Measurements from ENCODE around the gene PKD1. TPM values are rescaled to one million over a fixed set of nuclear protein-coding genes. Genes with fewer than 3 reads are reported as not detected.
A peak's percentile ranks its signal among the peaks of the same experiment; 100 is the strongest.

PKD1 gene
- total RNA-seq, 4 donors from 2014 or later, result 297 to 459 (median 366) TPM

DNA sequence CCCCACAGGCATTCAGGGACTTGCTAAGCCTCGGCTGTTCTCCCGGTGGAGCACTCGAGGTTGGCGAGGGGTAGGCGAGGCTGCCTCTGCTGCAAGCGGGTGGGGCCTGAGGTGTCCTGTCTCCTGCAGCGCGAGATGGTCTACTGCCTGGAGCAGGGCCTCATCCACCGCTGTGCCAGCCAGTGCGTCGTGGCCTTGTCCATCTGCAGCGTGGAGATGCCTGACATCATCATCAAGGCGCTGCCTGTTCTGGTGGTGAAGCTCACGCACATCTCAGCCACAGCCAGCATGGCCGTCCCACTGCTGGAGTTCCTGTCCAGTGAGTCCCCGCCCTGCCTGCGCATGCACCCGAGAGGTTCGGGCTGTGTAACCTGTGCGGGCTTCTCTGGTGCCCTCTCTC lies 61.6 kb downstream of the PKD1 start:
- intact Hi-C loops (cut with DNase I), result no loop called here
- H3K4me1 ChIP-seq, result peaks cover 0 to 20% (median 2%) of the 10 kb centered on the region in 4 donors
- WGBS, result 100% methylated on average over 6 of the region's 20 CpGs
- H3K9me3 ChIP-seq, result no peaks in the 10 kb centered on the region
- H3K36me3 ChIP-seq, result peaks cover 43 to 100% (median 96%) of the 10 kb centered on the region in 4 donors
- H3K27ac ChIP-seq (replicated peaks in 1 of 4), result no peak overlapping the region
- no peak for TF ChIP-seq POLR2A (IDR thresholded peaks at IDR 0.05; ENCODE audit: low read depth)
- no peak overlapping the region for H3K4me3 ChIP-seq
- H3K27me3 ChIP-seq, result no peaks in the 10 kb centered on the region
- no peak for DNase-seq (ENCODE audit: extremely low spot score)

DNA sequence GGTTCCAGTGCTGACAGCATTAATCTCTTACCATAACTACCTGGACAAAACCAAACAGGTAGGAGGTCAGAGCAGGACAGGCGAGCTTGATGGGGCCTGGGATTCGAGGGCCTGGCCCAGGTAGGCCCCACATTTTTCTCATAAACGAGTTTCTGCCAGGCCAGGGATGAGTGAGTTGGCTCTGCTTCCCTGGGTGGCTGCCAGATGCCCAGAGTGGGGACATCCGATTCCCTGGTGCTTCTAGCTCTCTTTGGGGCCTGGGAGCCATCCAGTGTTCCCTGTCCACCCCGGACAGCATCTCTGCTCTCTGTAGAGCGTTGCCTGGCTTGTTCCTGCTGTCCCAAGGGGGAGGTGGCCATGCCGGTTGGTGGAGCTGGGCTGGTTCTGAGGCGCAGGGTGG lies 62.8 kb downstream of the PKD1 start:
- no peak for TF ChIP-seq EP300 (IDR thresholded peaks at IDR 0.05)
- TF ChIP-seq, protein P1, sequence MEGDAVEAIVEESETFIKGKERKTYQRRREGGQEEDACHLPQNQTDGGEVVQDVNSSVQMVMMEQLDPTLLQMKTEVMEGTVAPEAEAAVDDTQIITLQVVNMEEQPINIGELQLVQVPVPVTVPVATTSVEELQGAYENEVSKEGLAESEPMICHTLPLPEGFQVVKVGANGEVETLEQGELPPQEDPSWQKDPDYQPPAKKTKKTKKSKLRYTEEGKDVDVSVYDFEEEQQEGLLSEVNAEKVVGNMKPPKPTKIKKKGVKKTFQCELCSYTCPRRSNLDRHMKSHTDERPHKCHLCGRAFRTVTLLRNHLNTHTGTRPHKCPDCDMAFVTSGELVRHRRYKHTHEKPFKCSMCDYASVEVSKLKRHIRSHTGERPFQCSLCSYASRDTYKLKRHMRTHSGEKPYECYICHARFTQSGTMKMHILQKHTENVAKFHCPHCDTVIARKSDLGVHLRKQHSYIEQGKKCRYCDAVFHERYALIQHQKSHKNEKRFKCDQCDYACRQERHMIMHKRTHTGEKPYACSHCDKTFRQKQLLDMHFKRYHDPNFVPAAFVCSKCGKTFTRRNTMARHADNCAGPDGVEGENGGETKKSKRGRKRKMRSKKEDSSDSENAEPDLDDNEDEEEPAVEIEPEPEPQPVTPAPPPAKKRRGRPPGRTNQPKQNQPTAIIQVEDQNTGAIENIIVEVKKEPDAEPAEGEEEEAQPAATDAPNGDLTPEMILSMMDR (IDR thresholded peaks at IDR 0.05), result no peak
- no peak for TF ChIP-seq POLR2AphosphoS5 (IDR thresholded peaks at IDR 0.05)
- TF ChIP-seq POLR2A (IDR thresholded peaks at IDR 0.05; ENCODE audit: low read depth), result no peak
- Histone ChIP-seq H3K27me3 (no peaks in the 10 kb centered on the region), H3K4me3 (no peak overlapping the region), H3K36me3 (peaks cover 43 to 100% (median 96%) of the 10 kb centered on the region in 4 donors), H3K27ac (replicated peaks in 1 of 4) (peak overlapping the region in 1 of 4 donors; percentile 27), H3K9me3 (no peaks in the 10 kb centered on the region), H3K4me1 (peaks cover 0 to 20% (median 2%) of the 10 kb centered on the region in 4 donors)
- intact Hi-C loops (cut with DNase I), result no loop called here
- DNase-seq (ENCODE audit: extremely low spot score), result no peak
- WGBS, result 80% methylated on average over 1 of the region's 8 CpGs

DNA sequence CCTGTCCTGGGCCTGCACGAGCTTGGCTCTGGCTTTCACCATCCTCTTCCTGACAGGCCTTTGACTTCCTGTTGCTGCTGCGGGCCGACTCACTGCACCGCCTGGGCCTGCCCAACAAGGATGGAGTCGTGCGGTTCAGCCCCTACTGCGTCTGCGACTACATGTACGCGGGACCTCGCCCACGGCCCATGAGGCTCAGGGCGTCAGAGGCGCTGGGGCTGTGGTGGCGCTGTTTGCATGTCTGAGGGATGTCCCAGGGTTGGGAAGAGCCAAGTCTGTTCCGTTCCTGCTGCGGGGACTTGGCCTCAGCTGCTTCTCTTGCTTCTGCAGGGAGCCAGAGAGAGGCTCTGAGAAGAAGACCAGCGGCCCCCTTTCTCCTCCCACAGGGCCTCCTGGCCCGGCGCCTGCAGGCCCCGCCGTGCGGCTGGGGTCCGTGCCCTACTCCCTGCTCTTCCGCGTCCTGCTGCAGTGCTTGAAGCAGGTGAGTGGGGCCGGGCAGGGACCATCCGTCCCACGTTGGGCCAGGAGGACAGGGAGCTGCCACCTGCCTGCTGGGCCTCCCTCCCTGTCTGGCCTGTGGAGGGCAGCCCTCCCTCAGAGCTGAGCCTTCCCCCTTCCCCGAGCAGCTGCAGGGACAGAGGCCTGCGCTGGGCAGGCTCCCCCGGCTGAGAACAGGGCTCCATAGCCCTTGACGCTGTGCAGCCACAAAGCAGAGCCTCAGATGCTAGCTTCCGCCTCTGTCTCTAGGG lies 64.1 kb downstream of the PKD1 start:
- H3K36me3 ChIP-seq, result peaks cover 39 to 100% (median 92%) of the 10 kb centered on the region in 4 donors
- H3K27me3 ChIP-seq, result no peaks in the 10 kb centered on the region
- intact Hi-C loops (cut with DNase I), result no loop called here
- peaks cover 0 to 20% (median 2%) of the 10 kb centered on the region in 4 donors for H3K4me1 ChIP-seq
- no peaks in the 10 kb centered on the region for H3K9me3 ChIP-seq
- TF ChIP-seq, protein P1 (IDR thresholded peaks at IDR 0.05), result no peak
- no peak for TF ChIP-seq POLR2A (IDR thresholded peaks at IDR 0.05; ENCODE audit: low read depth)
- no peak for TF ChIP-seq POLR2AphosphoS5 (IDR thresholded peaks at IDR 0.05)
- TF ChIP-seq EP300 (IDR thresholded peaks at IDR 0.05), result no peak
- H3K4me3 ChIP-seq, result no peak overlapping the region
- 85% methylated on average over 23 of the region's 34 CpGs for WGBS
- peak overlapping the region in 1 of 4 donors; percentile 30 for H3K27ac ChIP-seq (replicated peaks in 1 of 4)
- no peak for DNase-seq (ENCODE audit: extremely low spot score)

DNA sequence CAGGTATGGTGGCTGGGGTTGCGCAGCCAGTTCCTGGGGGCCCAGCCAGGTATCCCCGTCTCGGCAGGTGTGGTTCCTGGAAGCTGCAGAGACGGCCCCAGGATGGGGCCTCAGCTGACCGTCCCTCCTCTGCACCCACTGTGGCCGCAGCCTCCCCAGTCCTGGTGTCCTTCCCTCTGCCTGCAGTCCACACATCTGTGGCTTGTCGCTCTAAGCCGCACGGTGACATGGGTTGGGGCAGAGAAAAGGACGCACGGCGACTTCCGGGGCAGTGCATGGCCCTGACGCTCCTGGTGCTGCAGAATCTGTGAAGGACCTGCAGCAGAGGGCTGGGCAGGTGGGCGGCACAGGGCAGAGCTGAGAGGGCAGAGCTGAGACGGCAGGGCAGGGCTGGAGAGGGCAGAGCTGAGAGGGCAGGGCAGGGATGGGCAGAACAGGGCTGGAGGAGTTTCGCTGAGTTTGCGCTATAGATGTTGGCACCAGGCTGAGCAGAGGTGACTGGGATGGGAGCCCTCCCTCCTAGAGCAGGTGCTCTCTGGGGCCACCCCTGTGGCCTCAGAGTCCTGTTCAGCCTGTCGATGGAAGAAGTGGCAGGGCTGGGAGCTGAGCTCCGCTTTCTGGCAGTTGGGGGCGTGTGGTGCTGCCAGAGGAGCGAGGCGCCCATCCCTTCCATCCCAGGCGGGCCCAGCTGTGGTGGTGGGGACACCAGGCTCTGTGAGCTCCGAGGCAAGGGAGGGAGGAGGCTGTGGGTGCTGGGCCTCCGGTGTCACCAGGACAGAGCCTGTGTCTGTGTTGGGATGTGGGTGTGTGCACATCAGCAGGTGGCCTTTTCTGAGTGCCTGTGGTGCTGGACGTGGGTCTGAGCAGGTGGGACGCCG lies 64.9 kb downstream of the PKD1 start:
- peaks cover 47 to 100% (median 92%) of the 10 kb centered on the region in 4 donors for H3K36me3 ChIP-seq
- intact Hi-C loops (cut with DNase I), result no loop called here
- DNase-seq (ENCODE audit: extremely low spot score), result no peak
- H3K27me3 ChIP-seq, result no peaks in the 10 kb centered on the region
- peaks cover 0 to 20% (median 2%) of the 10 kb centered on the region in 4 donors for H3K4me1 ChIP-seq
- 95% methylated on average over 13 of the region's 29 CpGs for WGBS
- peak overlapping the region in 1 of 4 donors; percentile 30 for H3K27ac ChIP-seq (replicated peaks in 1 of 4)
- H3K9me3 ChIP-seq, result no peaks in the 10 kb centered on the region
- no peak for TF ChIP-seq POLR2AphosphoS5 (IDR thresholded peaks at IDR 0.05)
- no peak for TF ChIP-seq POLR2A (IDR thresholded peaks at IDR 0.05; ENCODE audit: low read depth)
- TF ChIP-seq, protein P1 (IDR thresholded peaks at IDR 0.05), result no peak
- no peak for TF ChIP-seq EP300 (IDR thresholded peaks at IDR 0.05)
- H3K4me3 ChIP-seq, result no peak overlapping the region

DNA sequence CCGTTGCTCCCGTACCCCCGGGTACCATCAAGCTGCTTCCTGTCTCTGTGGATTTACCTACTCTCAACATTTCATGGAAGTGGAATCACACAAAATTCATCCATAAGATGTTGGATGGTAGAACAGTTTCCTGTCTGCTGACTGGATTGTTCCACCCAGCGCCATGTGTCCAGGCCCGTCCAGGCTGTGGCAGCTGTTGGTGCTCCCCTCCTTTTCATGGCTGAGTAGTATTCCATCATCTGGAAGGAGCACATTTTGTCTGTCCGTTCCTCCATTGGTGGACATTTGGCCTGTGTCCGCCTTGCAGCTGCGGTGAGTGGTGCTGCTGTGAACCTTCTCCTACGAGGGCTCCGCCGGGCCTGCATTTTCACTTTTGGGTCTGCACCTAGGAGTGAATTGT lies 69.6 kb downstream of the PKD1 start:
- peaks cover 30 to 99% (median 91%) of the 10 kb centered on the region in 4 donors for H3K36me3 ChIP-seq
- TF ChIP-seq POLR2AphosphoS5 (IDR thresholded peaks at IDR 0.05), result no peak
- H3K27me3 ChIP-seq, result no peaks in the 10 kb centered on the region
- H3K27ac ChIP-seq (replicated peaks in 1 of 4), result no peak overlapping the region
- intact Hi-C loops (cut with DNase I), result no loop called here
- no peak overlapping the region for H3K4me3 ChIP-seq
- no peak for DNase-seq (ENCODE audit: extremely low spot score)
- H3K9me3 ChIP-seq, result no peaks in the 10 kb centered on the region
- H3K4me1 ChIP-seq, result peaks cover 0 to 4% (median 0%) of the 10 kb centered on the region in 4 donors
- 97% methylated on average over 11 of the region's 11 CpGs for WGBS
